K562 (cell line): ENCODE data around the gene HRAS. TPM values are rescaled to one million over a fixed set of nuclear protein-coding genes. Genes with fewer than 3 reads are reported as not detected.

Experiments
- ATAC-seq: fragments of 200-7000 bp; cut with Tn5 transposase; 3 replicates; pipeline ENCODE4 v1.9.1; 2020; ENCODE audit warnings: moderate library complexity
- BruUV-seq: library from RNA; stranded (reverse); fragments of 400-500 nt; replicated peaks from 2 replicates; lab custom pipeline; 2021; lab: Mats Ljungman, UMichigan
- CTCF ChIA-PET: fragments of 300-600 bp; formaldehyde crosslinking; extraction: SDS; loops from one replicate; lab custom pipeline; 2021; ENCODE audit warnings: low intra/inter-chr PET ratio; lab: Yijun Ruan, JAX
- POLR2A ChIA-PET: fragments of 300-600, 350-650 bp; sonication (Branson Sonifier 250); formaldehyde crosslinking; extraction: SDS; loops from one replicate; lab custom pipeline; 2021; ENCODE audit warnings: antibody characterized with exemption, inconsistent platforms; lab: Yijun Ruan, JAX
- DNase-seq, 4 experiments: peaks; one replicate each; pipeline versions ENCODE4 v3.0.0 to v3.0.0-alpha.2; 2011 to 2018; ENCODE audit warnings: low spot score in 3 of 4, mixed read lengths in 3 of 4; ENCODE audit errors: extremely low read depth in 1 of 4
- FAIRE-seq: peaks from 2 replicates; lab custom pipeline; 2011; peaks lifted over from hg19 to GRCh38; lab: Jason Lieb, UNC
- H2AFZ ChIP-seq: 2 replicates; pipeline ENCODE4 v1.6.0; 2011; ENCODE audit warnings: low read depth, low read length, control low read depth, inconsistent platforms
- H3K27ac ChIP-seq: fragments of 200-600 bp; 3 replicates; pipeline ENCODE4 v1.8.0; 2011; ENCODE audit warnings: low read depth, mild to moderate bottlenecking, control low read depth, inconsistent platforms, low read length, moderate library complexity, mixed read lengths; ENCODE audit errors: extremely low read depth
- H3K27me3 ChIP-seq, 2 experiments: fragments of 300-600 bp in 1 of 2; 2 replicates in 1 of 2; 3 replicates in 1 of 2; pipeline versions ENCODE4 v1.6.0 to v1.8.0; 2011; ENCODE audit warnings: inconsistent platforms in 2 of 2, low read length in 2 of 2, mild to moderate bottlenecking in 1 of 2, mixed read lengths in 1 of 2, moderate library complexity in 1 of 2; ENCODE audit not compliant: control insufficient read depth in 2 of 2, insufficient read depth in 2 of 2
- H3K36me3 ChIP-seq: fragments of 300-600 bp; 3 replicates; pipeline ENCODE4 v1.8.0; 2011; ENCODE audit warnings: mild to moderate bottlenecking, low read length, inconsistent platforms; ENCODE audit not compliant: control insufficient read depth, insufficient read depth
- H3K4me1 ChIP-seq, 2 experiments: fragments of 200-600 bp in 1 of 2; replicated peaks in 1 of 2; 2 replicates in 1 of 2; 3 replicates in 1 of 2; pipeline versions ENCODE4 v1.5.1 to v1.8.0; 2011; ENCODE audit warnings: inconsistent platforms in 2 of 2, low read length in 2 of 2, mild to moderate bottlenecking in 1 of 2, mixed read lengths in 1 of 2, moderate library complexity in 1 of 2; ENCODE audit not compliant: control insufficient read depth in 2 of 2, insufficient read depth in 2 of 2
- H3K4me2 ChIP-seq: 2 replicates; pipeline ENCODE4 v1.6.1; 2011; ENCODE audit warnings: low read length, control low read depth, inconsistent platforms, mixed read lengths; ENCODE audit not compliant: insufficient read depth
- H3K4me3 ChIP-seq: fragments of 200-600 bp; sonication (generic), shearing (Covaris generic); 2 replicates; pipeline ENCODE4 v1.5.1; 2016; ENCODE audit warnings: control low read depth, inconsistent platforms
- H3K79me2 ChIP-seq: fragments of 200-600 bp; 3 replicates; pipeline ENCODE4 v1.8.0; 2011; ENCODE audit warnings: low read length, inconsistent platforms; ENCODE audit not compliant: control insufficient read depth, insufficient read depth
- H3K9ac ChIP-seq, 2 experiments: 2 replicates each; pipeline versions ENCODE4 v1.6.0 to v1.6.1; 2011; ENCODE audit warnings: low read depth in 2 of 2, low read length in 2 of 2, control low read depth in 1 of 2, inconsistent platforms in 1 of 2, mild to moderate bottlenecking in 1 of 2, mixed read lengths in 1 of 2; ENCODE audit not compliant: insufficient read depth in 1 of 2
- H3K9me1 ChIP-seq: one replicate; pipeline ENCODE4 v1.6.0; 2011; ENCODE audit warnings: inconsistent platforms, mild to moderate bottlenecking, low read length, moderate library complexity; ENCODE audit not compliant: control insufficient read depth, insufficient read depth
- H3K9me3 ChIP-seq: replicated peaks from 2 replicates; pipeline ENCODE4 v1.5.1; 2011; ENCODE audit warnings: low read depth, low read length, inconsistent platforms; ENCODE audit not compliant: control insufficient read depth, insufficient read depth
- H4K20me1 ChIP-seq: replicated peaks from 2 replicates; pipeline ENCODE4 v1.6.1; 2011; ENCODE audit warnings: low read length, inconsistent platforms, mixed read lengths; ENCODE audit not compliant: control insufficient read depth, insufficient read depth
- ZBTB33 ChIP-seq: sonication (generic); formaldehyde crosslinking; IDR thresholded peaks from 2 replicates; pipeline ENCODE4 v1.8.1; 2023; ENCODE audit warnings: mild to moderate bottlenecking, missing genetic modification reagents
- WGBS: fragments of 100-300 bp; shearing (Covaris generic); methylation state at CpG from one replicate; pipeline ENCODE4 v1.1.6; 2016; ENCODE audit warnings: low coverage, mixed read lengths; ENCODE audit not compliant: insufficient coverage; ENCODE audit errors: missing lambda C conversion rate; 5-methylcytosine and 5-hydroxymethylcytosine counted together
- in situ Hi-C: fragments of 300-500 bp; cut with MboI; formaldehyde crosslinking; loops from 4 replicates; pipeline ENCODE4 v1.15.0; 2018; ENCODE audit warnings: inconsistent platforms, mixed read lengths
- intact Hi-C: fragments of 100-400 bp; cut with micrococcal nuclease; formaldehyde crosslinking; loops from 2 replicates; pipeline ENCODE4 v1.14.2; 2022
- polyA plus RNA-seq, 8 experiments: library from polyadenylated mRNA; depleted of rRNA in 4 of 8; stranded (reverse) in 5 of 8; unstranded in 3 of 8; fragments of >200 nt; fragmentation: Nextera tagmentation in 2 of 8; fragmentation: Illumina TruSeq in 1 of 8; extraction: Ambion mirVana in 2 of 8; extraction: Trizol in 1 of 8; gene quantifications; 2 replicates each; pipeline versions ENCODE4 v1.2.1 to v1.2.3, GENCODE V29; 2011 to 2014; ENCODE audit warnings: inconsistent platforms in 1 of 8, missing spikeins in 1 of 8
- total RNA-seq, 7 experiments: library from RNA; depleted of rRNA in 6 of 7; stranded (reverse); fragments of >200 nt in 6 of 7; fragmentation: Illumina TruSeq in 2 of 7; extraction: Trizol in 2 of 7; gene quantifications; 2 replicates each; pipeline versions ENCODE4 v1.2.1 to v1.2.3, GENCODE V29; 2011 to 2021; ENCODE audit warnings: low replicate concordance in 1 of 7
- TF ChIP-seq, protein P1 (sequence below): sonication (generic); formaldehyde crosslinking; IDR thresholded peaks from 2 replicates; pipeline ENCODE4 v1.8.0; 2022; ENCODE audit warnings: mild to moderate bottlenecking, missing genetic modification reagents

The HRAS gene
- total and polyA plus RNA-seq, 9 of the 15 experiments (the other 6 are each of a cell fraction or from before 2014, with no cell fraction given), result 2.8 to 73.5 (median 29.6) TPM

DNA sequence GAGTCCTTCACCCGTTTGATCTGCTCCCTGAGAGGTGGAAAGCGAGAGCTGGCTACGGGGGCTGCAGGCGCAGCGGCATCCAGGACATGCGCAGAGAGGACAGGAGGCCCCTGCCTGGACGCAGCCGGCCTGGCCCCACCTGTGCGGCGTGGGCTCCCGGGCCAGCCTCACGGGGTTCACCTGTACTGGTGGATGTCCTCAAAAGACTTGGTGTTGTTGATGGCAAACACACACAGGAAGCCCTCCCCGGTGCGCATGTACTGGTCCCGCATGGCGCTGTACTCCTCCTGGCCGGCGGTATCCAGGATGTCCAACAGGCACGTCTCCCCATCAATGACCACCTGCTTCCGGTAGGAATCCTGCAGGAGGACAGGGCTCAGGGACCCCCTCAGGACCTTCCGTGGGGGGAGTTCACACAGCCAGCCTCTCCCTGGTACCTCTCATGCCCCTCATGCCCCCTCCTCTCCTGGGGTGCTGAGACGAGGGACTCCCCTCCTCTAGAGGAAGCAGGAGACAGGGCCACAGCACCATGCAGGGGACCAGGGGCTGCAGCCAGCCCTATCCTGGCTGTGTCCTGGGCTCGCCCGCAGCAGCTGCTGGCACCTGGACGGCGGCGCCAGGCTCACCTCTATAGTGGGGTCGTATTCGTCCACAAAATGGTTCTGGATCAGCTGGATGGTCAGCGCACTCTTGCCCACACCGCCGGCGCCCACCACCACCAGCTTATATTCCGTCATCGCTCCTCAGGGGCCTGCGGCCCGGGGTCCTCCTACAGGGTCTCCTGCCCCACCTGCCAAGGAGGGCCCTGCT, 1.6 kb downstream of the HRAS start:
- H3K9me3 ChIP-seq, result no peaks in the 10 kb centered on the region
- POLR2A ChIA-PET, result interaction anchor here (0.6 to 1.1 kb wide), 5 partner anchors 15 to 1434 kb away, joined by 3 to 4 read pairs (median 3); no protein-coding TSS in a partner anchor
- H3K4me2 ChIP-seq, result peak overlapping the region; percentile 78
- peaks cover 17% of the 10 kb centered on the region for H3K79me2 ChIP-seq
- DNase-seq, result no peak
- no peak overlapping the region for H3K27ac ChIP-seq
- no peak overlapping the region for H2AFZ ChIP-seq
- intact Hi-C loops (no loop called here), in situ Hi-C loops (no loop called here)
- peak overlapping the region in 1 of 2 experiments; percentile 95; a peak in 1 of 4 replicates for H3K9ac ChIP-seq
- 95% methylated on average over 33 of the region's 37 CpGs for WGBS
- 0 out of 2 replicates have a peak, but pooled peaks cover 4% of the 10 kb centered on the region for H4K20me1 ChIP-seq
- TF ChIP-seq ZBTB33 (CRISPR knock-in tag), result peak; percentile 95
- TF ChIP-seq, protein P1, sequence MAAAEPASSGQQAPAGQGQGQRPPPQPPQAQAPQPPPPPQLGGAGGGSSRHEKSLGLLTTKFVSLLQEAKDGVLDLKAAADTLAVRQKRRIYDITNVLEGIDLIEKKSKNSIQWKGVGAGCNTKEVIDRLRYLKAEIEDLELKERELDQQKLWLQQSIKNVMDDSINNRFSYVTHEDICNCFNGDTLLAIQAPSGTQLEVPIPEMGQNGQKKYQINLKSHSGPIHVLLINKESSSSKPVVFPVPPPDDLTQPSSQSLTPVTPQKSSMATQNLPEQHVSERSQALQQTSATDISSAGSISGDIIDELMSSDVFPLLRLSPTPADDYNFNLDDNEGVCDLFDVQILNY, result no peak
- no peaks in the 10 kb centered on the region for H3K27me3 ChIP-seq
- FAIRE-seq, result no peak
- CTCF ChIA-PET, result interaction anchor here (0.5 kb wide), 1 partner anchor 15 kb away, joined by 3 read pairs; no protein-coding TSS in a partner anchor
- ATAC-seq, result no peak
- H3K4me1 ChIP-seq, result peaks cover 22 to 87% of the 10 kb centered on the region in 2 experiments
- TSS peak; percentile 72 for BruUV-seq
- H3K36me3 ChIP-seq, result peaks cover 35% of the 10 kb centered on the region; the same call in 1 of the 3 replicates
- peak overlapping the region; percentile 78 for H3K4me3 ChIP-seq
- H3K9me1 ChIP-seq, result peaks cover 3% of the 10 kb centered on the region
